Natural killer cell (primary cell): Measurements from ENCODE around the gene CDNF. TPM values are rescaled to one million over a fixed set of nuclear protein-coding genes. Genes with fewer than 3 reads are reported as not detected.
A peak's percentile ranks its signal among the peaks of the same experiment; 100 is the strongest.

Source experiments
- ATAC-seq, 3 donors: fragments of 150-1000 bp in 2 of 3; fragments of 200-7000 bp in 1 of 3; cut with Tn5 transposase; 1 replicate in 1 of 3; 2 replicates in 2 of 3; pipeline ENCODE4 v1.10.0; 2021; ENCODE audit warnings: mild to moderate bottlenecking in 2 of 3, moderate library complexity in 2 of 3
- DNase-seq, 2 donors: peaks; one replicate each; pipeline versions ENCODE4 v3.0.0 to v3.0.0-alpha.2; 2013 to 2021; ENCODE audit warnings: mixed read lengths in 1 of 2
- H3K27ac ChIP-seq: one replicate; pipeline ENCODE4 v1.5.1; 2013; ENCODE audit warnings: mild to moderate bottlenecking, low read length
- H3K27me3 ChIP-seq: one replicate; pipeline ENCODE4 v1.6.1; 2013; ENCODE audit warnings: low read length; ENCODE audit not compliant: control insufficient read depth, insufficient read depth
- H3K36me3 ChIP-seq: one replicate; pipeline ENCODE4 v1.6.1; 2013; ENCODE audit warnings: low read length; ENCODE audit not compliant: control insufficient read depth, insufficient read depth
- H3K4me1 ChIP-seq: one replicate; pipeline ENCODE4 v1.6.1; 2013; ENCODE audit warnings: low read length; ENCODE audit not compliant: control insufficient read depth, insufficient read depth
- H3K4me3 ChIP-seq: one replicate; pipeline ENCODE4 v1.5.1; 2013; ENCODE audit warnings: low read length
- H3K9me3 ChIP-seq: one replicate; pipeline ENCODE4 v1.6.1; 2013; ENCODE audit warnings: low read length; ENCODE audit not compliant: control insufficient read depth, insufficient read depth
- H3K27ac Mint-ChIP-seq, 2 donors: one replicate each; pipeline ENCODE4 v1.8.0; 2022; ENCODE audit warnings: mild to moderate bottlenecking in 2 of 2, mixed read lengths in 2 of 2, moderate library complexity in 1 of 2
- H3K27me3 Mint-ChIP-seq, 2 donors: one replicate each; pipeline ENCODE4 v1.8.0; 2022; ENCODE audit warnings: low read depth in 2 of 2, mixed read lengths in 2 of 2
- H3K36me3 Mint-ChIP-seq: one replicate; pipeline ENCODE4 v1.8.0; 2022; ENCODE audit warnings: mixed read lengths
- H3K4me1 Mint-ChIP-seq, 2 donors: one replicate each; pipeline ENCODE4 v1.8.0; 2022; ENCODE audit warnings: mixed read lengths in 2 of 2
- H3K4me3 Mint-ChIP-seq: one replicate; pipeline ENCODE4 v1.8.0; 2022; ENCODE audit warnings: mild to moderate bottlenecking, moderate library complexity, mixed read lengths
- H3K9me3 Mint-ChIP-seq, 2 donors: one replicate each; pipeline ENCODE4 v1.8.0; 2022; ENCODE audit warnings: mixed read lengths in 2 of 2
- WGBS: methylation state at CpG from one replicate; pipeline ENCODE4 v1.1.7; 2013; ENCODE audit warnings: missing lambda C conversion rate; ENCODE audit not compliant: insufficient coverage; 5-methylcytosine and 5-hydroxymethylcytosine counted together
- intact Hi-C: fragments of 100-400 bp; cut with micrococcal nuclease; formaldehyde crosslinking; loops from one replicate; pipeline ENCODE4 v1.14.2; 2022
- total RNA-seq, 4 donors: library from RNA; stranded (reverse); fragments of 120-200 nt in 1 of 4; gene quantifications; one replicate each; pipeline versions ENCODE4 v1.2.3 to v1.2.4, GENCODE V29; 2013 to 2022
- TF ChIP-seq, protein P1 (sequence below): fragments of 200-600 bp; IDR thresholded peaks from one replicate; pipeline ENCODE4 v1.8.0; 2022; ENCODE audit warnings: antibody characterized with exemption

The CDNF gene
- total RNA-seq, 3 donors from 2014 or later (not counting 1 experiment from before 2014, with no cell fraction given) = 1.8 to 2.2 (median 1.9) TPM

DNA sequence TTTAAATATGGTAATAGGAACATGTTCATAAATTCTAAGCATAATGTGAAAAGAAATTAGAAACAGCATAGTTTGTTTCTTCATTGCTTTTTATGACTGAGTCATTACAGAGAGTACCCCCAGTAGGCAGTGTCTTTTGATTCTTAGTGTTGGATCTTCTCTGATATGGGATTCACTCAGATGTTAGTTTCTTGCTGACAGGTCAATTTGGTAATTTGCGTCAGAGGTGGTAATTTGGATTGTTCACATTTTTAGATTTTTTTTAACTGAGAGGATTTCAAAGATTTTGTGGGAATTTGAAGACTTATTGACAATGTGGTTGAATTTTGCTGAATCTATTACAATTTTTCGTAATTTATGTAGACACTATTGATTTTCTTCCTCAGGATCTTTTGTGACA lies 2.3 kb upstream of the CDNF start:
- DNase-seq (no peak), ATAC-seq (no peak)
- H3K27ac Mint-ChIP-seq = peak overlapping the region in 1 of 2 donors; percentile 11
- TF ChIP-seq, protein P1, sequence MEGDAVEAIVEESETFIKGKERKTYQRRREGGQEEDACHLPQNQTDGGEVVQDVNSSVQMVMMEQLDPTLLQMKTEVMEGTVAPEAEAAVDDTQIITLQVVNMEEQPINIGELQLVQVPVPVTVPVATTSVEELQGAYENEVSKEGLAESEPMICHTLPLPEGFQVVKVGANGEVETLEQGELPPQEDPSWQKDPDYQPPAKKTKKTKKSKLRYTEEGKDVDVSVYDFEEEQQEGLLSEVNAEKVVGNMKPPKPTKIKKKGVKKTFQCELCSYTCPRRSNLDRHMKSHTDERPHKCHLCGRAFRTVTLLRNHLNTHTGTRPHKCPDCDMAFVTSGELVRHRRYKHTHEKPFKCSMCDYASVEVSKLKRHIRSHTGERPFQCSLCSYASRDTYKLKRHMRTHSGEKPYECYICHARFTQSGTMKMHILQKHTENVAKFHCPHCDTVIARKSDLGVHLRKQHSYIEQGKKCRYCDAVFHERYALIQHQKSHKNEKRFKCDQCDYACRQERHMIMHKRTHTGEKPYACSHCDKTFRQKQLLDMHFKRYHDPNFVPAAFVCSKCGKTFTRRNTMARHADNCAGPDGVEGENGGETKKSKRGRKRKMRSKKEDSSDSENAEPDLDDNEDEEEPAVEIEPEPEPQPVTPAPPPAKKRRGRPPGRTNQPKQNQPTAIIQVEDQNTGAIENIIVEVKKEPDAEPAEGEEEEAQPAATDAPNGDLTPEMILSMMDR = no peak
- peaks cover 5% of the 10 kb centered on the region for H3K36me3 Mint-ChIP-seq
- peak overlapping the region; percentile 50 for H3K4me3 Mint-ChIP-seq
- H3K4me1 Mint-ChIP-seq = peaks cover 20 to 30% of the 10 kb centered on the region in 2 donors
- peaks cover 40% of the 10 kb centered on the region for H3K36me3 ChIP-seq
- H3K9me3 ChIP-seq = no peaks in the 10 kb centered on the region
- no peaks in the 10 kb centered on the region for H3K9me3 Mint-ChIP-seq
- peaks cover 20% of the 10 kb centered on the region for H3K4me1 ChIP-seq
- H3K27me3 ChIP-seq = no peaks in the 10 kb centered on the region
- no peak overlapping the region for H3K27ac ChIP-seq
- 95% methylated on average over 2 of the region's 2 CpGs for WGBS
- intact Hi-C loops = no loop called here
- no peak overlapping the region for H3K4me3 ChIP-seq
- no peaks in the 10 kb centered on the region for H3K27me3 Mint-ChIP-seq

DNA sequence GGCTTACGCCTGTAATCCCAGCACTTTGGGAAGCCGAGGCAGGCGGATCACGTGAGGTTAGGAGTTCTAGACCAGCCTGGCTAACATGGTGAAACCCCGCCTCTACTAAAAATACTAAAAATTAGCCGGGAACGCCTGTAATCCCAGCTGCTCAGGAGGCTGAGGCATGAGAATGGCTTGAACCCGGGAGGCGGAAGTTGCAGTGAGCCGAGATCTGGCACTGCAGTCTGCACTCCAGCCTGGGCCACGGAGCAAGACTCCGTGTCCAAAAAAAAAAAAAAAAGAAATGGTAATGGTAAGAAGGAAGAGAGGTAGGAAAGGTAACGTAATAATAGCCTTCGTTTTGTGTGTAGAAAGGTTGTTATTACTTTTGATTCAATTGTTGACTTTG lies 1.5 kb upstream of the CDNF start:
- Mint-ChIP-seq H3K36me3 (no peaks in the 10 kb centered on the region), H3K4me1 (peaks cover 15 to 30% of the 10 kb centered on the region in 2 donors), H3K4me3 (peak overlapping the region; percentile 95), H3K27ac (peak overlapping the region; percentile 91 to 98), H3K9me3 (no peaks in the 10 kb centered on the region), H3K27me3 (no peaks in the 10 kb centered on the region)
- Histone ChIP-seq H3K4me3 (peak overlapping the region; percentile 95), H3K27ac (no peak overlapping the region), H3K4me1 (peaks cover 20% of the 10 kb centered on the region), H3K9me3 (no peaks in the 10 kb centered on the region), H3K36me3 (peaks cover 32% of the 10 kb centered on the region), H3K27me3 (no peaks in the 10 kb centered on the region)
- intact Hi-C loops = loop anchor here (5.0 kb wide), 5 partner anchors 113 to 342 kb away; partner anchors contain the start of gene DCLRE1C
- TF ChIP-seq, protein P1 = no peak
- WGBS = 28% methylated on average over 14 of the region's 14 CpGs
- DNase-seq = peak in 1 of 2 donors; percentile 10
- ATAC-seq = no peak

DNA sequence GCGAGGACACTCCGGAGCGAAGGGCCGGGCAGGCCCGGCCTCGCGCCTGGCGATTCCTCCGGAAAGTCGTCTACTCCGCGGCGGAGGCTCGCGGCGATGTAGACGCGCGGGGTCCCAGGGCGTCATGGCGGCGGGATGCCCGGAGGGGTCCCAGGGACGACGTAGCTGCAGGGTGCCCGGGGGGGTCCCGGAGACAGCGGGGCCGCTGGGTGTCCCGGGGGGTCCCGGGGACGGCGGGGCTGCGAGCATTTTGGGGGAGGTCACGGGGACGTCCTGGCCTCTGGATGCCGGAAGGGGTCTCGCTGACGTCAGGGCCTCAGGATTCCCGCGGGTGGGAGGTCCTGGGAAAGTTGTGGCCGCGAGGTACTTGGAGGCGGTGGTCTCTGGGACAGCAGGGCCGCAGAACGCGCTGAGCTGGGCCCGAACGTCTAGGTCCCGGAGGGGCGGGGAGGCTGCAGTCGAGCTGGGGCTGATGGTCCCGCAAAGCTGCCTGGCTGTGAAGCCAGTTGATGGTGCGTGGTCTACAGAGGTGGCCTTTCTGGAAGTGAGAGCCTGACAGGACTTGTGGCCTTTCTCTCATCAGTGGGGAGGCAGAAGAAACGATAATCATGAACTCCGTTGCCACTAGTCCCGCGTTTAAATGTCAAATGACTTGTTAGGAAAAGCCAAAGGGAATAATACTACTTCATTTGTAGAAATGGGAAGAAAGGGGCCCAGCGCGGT lies 906 bp upstream of the CDNF start:
- Mint-ChIP-seq H3K9me3 (no peaks in the 10 kb centered on the region), H3K36me3 (no peaks in the 10 kb centered on the region), H3K4me1 (peaks cover 15 to 30% of the 10 kb centered on the region in 2 donors), H3K27me3 (no peaks in the 10 kb centered on the region), H3K4me3 (peak overlapping the region; percentile 95), H3K27ac (peak overlapping the region; percentile 91 to 98)
- intact Hi-C loops = loop anchor here (1.0 to 5.0 kb wide), 7 partner anchors 40 to 341 kb away; partner anchors contain the start of genes DCLRE1C, RPP38 and SUV39H2
- Histone ChIP-seq H3K27ac (peak overlapping the region; percentile 92), H3K27me3 (no peaks in the 10 kb centered on the region), H3K36me3 (peaks cover 27% of the 10 kb centered on the region), H3K4me3 (peak overlapping the region; percentile 95), H3K4me1 (peaks cover 20% of the 10 kb centered on the region), H3K9me3 (no peaks in the 10 kb centered on the region)
- DNase-seq (peak; percentile 32 to 49), ATAC-seq (peak in 1 of 3 donors; percentile 1)
- under 1% methylated on average over 60 of the region's 60 CpGs for WGBS
- TF ChIP-seq, protein P1 = no peak
